MM.1S (cell line): Measurements from ENCODE around the gene HJV.
A peak's percentile ranks its signal among the peaks of the same experiment; 100 is the strongest.

Experiments used
- DNase-seq: peaks from one replicate; pipeline ENCODE4 v3.0.0-alpha.2; 2015
- H2AFZ ChIP-seq: fragments of 300-600 bp; sonication (generic); 2 replicates; pipeline ENCODE4 v1.6.0; 2016; ENCODE audit warnings: antibody characterized with exemption, low read length
- H3F3A ChIP-seq: fragments of 300-600 bp; sonication (generic); 2 replicates; pipeline ENCODE4 v1.6.1; 2016; ENCODE audit warnings: mild to moderate bottlenecking, antibody characterized with exemption, low read length, moderate library complexity, mixed read lengths; ENCODE audit not compliant: insufficient read depth
- H3K27ac ChIP-seq: fragments of 300-600 bp; sonication (generic); 2 replicates; pipeline ENCODE4 v1.5.1; 2016; ENCODE audit warnings: mild to moderate bottlenecking, low read length
- H3K27me3 ChIP-seq: fragments of 300-600 bp; sonication (generic); replicated peaks from 2 replicates; pipeline ENCODE4 v1.6.0; 2016; ENCODE audit warnings: low read length; ENCODE audit not compliant: insufficient read depth
- H3K36me3 ChIP-seq: fragments of 300-600 bp; sonication (generic); replicated peaks from 2 replicates; pipeline ENCODE4 v1.6.1; 2016; ENCODE audit warnings: mild to moderate bottlenecking, low read length, mixed read lengths; ENCODE audit not compliant: insufficient read depth
- H3K4me1 ChIP-seq: fragments of 300-600 bp; sonication (generic); 2 replicates; pipeline ENCODE4 v1.6.1; 2016; ENCODE audit warnings: low read length, mixed read lengths
- H3K4me2 ChIP-seq: fragments of 300-600 bp; sonication (generic); 2 replicates; pipeline ENCODE4 v1.6.0; 2016; ENCODE audit warnings: low read depth, low read length
- H3K4me3 ChIP-seq: fragments of 300-600 bp; sonication (generic); 2 replicates; pipeline ENCODE4 v1.5.1; 2016; ENCODE audit warnings: low read length, mixed read lengths
- H3K79me2 ChIP-seq: fragments of 300-600 bp; sonication (generic); 2 replicates; pipeline ENCODE4 v1.6.1; 2016; ENCODE audit warnings: mixed run types, low read length, mixed read lengths
- H3K9ac ChIP-seq: fragments of 300-600 bp; sonication (generic); 2 replicates; pipeline ENCODE4 v1.6.1; 2016; ENCODE audit warnings: low read length, mixed read lengths
- H3K9me2 ChIP-seq: fragments of 300-600 bp; sonication (generic); replicated peaks from 2 replicates; pipeline ENCODE4 v1.6.1; 2016; ENCODE audit warnings: mild to moderate bottlenecking, low read length, mixed read lengths; ENCODE audit not compliant: insufficient read depth
- H3K9me3 ChIP-seq: fragments of 300-600 bp; sonication (generic); replicated peaks from 2 replicates; pipeline ENCODE4 v1.6.1; 2016; ENCODE audit warnings: mild to moderate bottlenecking, low read length, mixed read lengths; ENCODE audit not compliant: insufficient read depth
- H4K20me1 ChIP-seq: fragments of 300-600 bp; sonication (generic); 2 replicates; pipeline ENCODE4 v1.6.1; 2016; ENCODE audit warnings: mild to moderate bottlenecking, low read length, moderate library complexity, mixed read lengths; ENCODE audit not compliant: insufficient read depth
- CTCF ChIP-seq: fragments of 300-600 bp; sonication (generic); IDR thresholded peaks from 2 replicates; pipeline ENCODE4 v1.5.1; 2016; ENCODE audit warnings: antibody characterized with exemption, low read length, mixed read lengths
- EZH2 ChIP-seq: fragments of 300-600 bp; sonication (generic); optimal IDR thresholded peaks from 2 replicates; pipeline ENCODE3; 2017; ENCODE audit warnings: low read depth, mild to moderate bottlenecking, antibody characterized with exemption, low read length, mixed read lengths
- EZH2phosphoT487 ChIP-seq: fragments of 300-600 bp; sonication (generic); IDR thresholded peaks from 2 replicates; pipeline ENCODE4 v1.6.1; 2018; ENCODE audit warnings: antibody characterized with exemption, low read length

HJV gene

GRCh38 chr1:146039844-146040194 lies 18.3 kb upstream of the HJV start:
- H3F3A ChIP-seq, result peaks cover 45% of the 10 kb centered on the region
- H3K4me2 ChIP-seq, result peak overlapping the region; percentile 90; the same call in 1 of the 2 replicates
- no peak overlapping the region for H3K9ac ChIP-seq
- H3K27ac ChIP-seq, result no peak overlapping the region
- no peaks in the 10 kb centered on the region for H3K79me2 ChIP-seq
- H3K9me3 ChIP-seq, result no peaks in the 10 kb centered on the region
- no peaks in the 10 kb centered on the region for H3K36me3 ChIP-seq
- no peaks in the 10 kb centered on the region for H3K9me2 ChIP-seq
- DNase-seq, result no peak
- H3K27me3 ChIP-seq, result no peaks in the 10 kb centered on the region
- peaks cover 5% of the 10 kb centered on the region; the same call in 1 of the 2 replicates for H3K4me1 ChIP-seq
- H3K4me3 ChIP-seq, result no peak overlapping the region
- no peak for TF ChIP-seq CTCF
- TF ChIP-seq EZH2, result no peak
- TF ChIP-seq EZH2phosphoT487, result no peak
- no peak overlapping the region for H2AFZ ChIP-seq
- no peaks in the 10 kb centered on the region for H4K20me1 ChIP-seq

- DNase-seq, result peak; percentile 93
- Histone ChIP-seq H3K9ac (peak overlapping the region; percentile 91), H3K4me1 (peaks cover 14% of the 10 kb centered on the region), H3K9me3 (no peaks in the 10 kb centered on the region), H3K36me3 (no peaks in the 10 kb centered on the region), H3K27ac (peak overlapping the region; percentile 73), H3K4me3 (peak overlapping the region; percentile 89), H3K4me2 (peak overlapping the region; percentile 79), H3K79me2 (no peaks in the 10 kb centered on the region), H3F3A (peaks cover 52% of the 10 kb centered on the region), H2AFZ (peak overlapping the region; percentile 92), H3K9me2 (no peaks in the 10 kb centered on the region), H4K20me1 (no peaks in the 10 kb centered on the region), H3K27me3 (no peaks in the 10 kb centered on the region)
- TF ChIP-seq EZH2 (no peak), CTCF (no peak), EZH2phosphoT487 (no peak)
Measured at GRCh38 chr1:146036965-146037646, 15.6 kb upstream of the HJV start.

GRCh38 chr1:146036241-146036964 lies 14.9 kb upstream of the HJV start:
- no peak for DNase-seq
- no peaks in the 10 kb centered on the region for H3K79me2 ChIP-seq
- H3K9me2 ChIP-seq, result no peaks in the 10 kb centered on the region
- H3K27me3 ChIP-seq, result no peaks in the 10 kb centered on the region
- peak overlapping the region; percentile 79 for H3K4me2 ChIP-seq
- no peaks in the 10 kb centered on the region for H3K9me3 ChIP-seq
- peaks cover 52% of the 10 kb centered on the region for H3F3A ChIP-seq
- no peaks in the 10 kb centered on the region for H3K36me3 ChIP-seq
- H3K27ac ChIP-seq, result peak overlapping the region; percentile 73; the same call in 1 of the 2 replicates
- H3K4me3 ChIP-seq, result peak overlapping the region; percentile 89
- peak overlapping the region; percentile 59 for H2AFZ ChIP-seq
- H4K20me1 ChIP-seq, result no peaks in the 10 kb centered on the region
- no peak for TF ChIP-seq EZH2
- no peak for TF ChIP-seq EZH2phosphoT487
- TF ChIP-seq CTCF, result no peak
- H3K4me1 ChIP-seq, result peaks cover 21% of the 10 kb centered on the region
- peak overlapping the region; percentile 57; the same call in 1 of the 2 replicates for H3K9ac ChIP-seq
